A673 (cell line): ENCODE results near the gene TRDMT1.

ENCODE experiments used
- EZH2 ChIP-seq: fragments of 200-600 bp; sonication (generic); IDR thresholded peaks from 2 replicates; pipeline ENCODE4 v1.6.1; 2017; ENCODE audit warnings: borderline replicate concordance, low read depth, mild to moderate bottlenecking, mixed read lengths, antibody characterized with exemption, low read length; ENCODE audit not compliant: poor library complexity, severe bottlenecking
- TF ChIP-seq, protein P1 (sequence below): fragments of 300-800, 200-600 bp; sonication (generic); conservative IDR thresholded peaks from 2 replicates; pipeline ENCODE4 v1.5.1; 2017; ENCODE audit warnings: low read depth, mild to moderate bottlenecking, antibody characterized with exemption, low read length, moderate library complexity, mixed read lengths

DNA sequence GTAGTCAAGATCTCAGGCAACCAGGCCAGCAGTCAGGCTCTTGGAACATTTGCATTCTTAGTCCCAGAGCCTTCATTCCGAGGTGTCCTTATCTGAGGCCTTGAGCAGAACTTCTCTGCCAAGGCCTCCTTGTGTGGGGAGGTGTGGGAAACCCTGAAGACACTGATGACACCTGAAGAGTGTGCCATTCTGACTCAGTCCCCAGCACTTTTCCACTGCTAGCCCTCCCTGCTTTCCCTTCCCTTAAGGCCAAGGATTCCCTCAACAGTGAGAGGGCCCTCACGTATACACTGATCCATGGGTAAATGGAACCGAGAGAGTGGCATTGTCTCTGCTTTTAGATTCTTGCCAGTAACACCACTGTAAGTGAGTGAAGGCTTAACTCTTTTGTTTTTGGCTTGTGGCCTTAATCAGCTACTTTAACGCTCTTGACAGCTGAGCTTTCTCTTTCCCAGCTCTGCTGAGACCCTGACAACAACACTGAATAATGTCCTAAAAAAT is 30.3 kb downstream of the TRDMT1 start:
- TF ChIP-seq, protein P1, sequence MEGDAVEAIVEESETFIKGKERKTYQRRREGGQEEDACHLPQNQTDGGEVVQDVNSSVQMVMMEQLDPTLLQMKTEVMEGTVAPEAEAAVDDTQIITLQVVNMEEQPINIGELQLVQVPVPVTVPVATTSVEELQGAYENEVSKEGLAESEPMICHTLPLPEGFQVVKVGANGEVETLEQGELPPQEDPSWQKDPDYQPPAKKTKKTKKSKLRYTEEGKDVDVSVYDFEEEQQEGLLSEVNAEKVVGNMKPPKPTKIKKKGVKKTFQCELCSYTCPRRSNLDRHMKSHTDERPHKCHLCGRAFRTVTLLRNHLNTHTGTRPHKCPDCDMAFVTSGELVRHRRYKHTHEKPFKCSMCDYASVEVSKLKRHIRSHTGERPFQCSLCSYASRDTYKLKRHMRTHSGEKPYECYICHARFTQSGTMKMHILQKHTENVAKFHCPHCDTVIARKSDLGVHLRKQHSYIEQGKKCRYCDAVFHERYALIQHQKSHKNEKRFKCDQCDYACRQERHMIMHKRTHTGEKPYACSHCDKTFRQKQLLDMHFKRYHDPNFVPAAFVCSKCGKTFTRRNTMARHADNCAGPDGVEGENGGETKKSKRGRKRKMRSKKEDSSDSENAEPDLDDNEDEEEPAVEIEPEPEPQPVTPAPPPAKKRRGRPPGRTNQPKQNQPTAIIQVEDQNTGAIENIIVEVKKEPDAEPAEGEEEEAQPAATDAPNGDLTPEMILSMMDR: no peak
- TF ChIP-seq EZH2: no peak
